ENCODE measurements around the gene NRDE2.
A peak's percentile ranks its signal among the peaks of the same experiment; 100 is the strongest.

DNA sequence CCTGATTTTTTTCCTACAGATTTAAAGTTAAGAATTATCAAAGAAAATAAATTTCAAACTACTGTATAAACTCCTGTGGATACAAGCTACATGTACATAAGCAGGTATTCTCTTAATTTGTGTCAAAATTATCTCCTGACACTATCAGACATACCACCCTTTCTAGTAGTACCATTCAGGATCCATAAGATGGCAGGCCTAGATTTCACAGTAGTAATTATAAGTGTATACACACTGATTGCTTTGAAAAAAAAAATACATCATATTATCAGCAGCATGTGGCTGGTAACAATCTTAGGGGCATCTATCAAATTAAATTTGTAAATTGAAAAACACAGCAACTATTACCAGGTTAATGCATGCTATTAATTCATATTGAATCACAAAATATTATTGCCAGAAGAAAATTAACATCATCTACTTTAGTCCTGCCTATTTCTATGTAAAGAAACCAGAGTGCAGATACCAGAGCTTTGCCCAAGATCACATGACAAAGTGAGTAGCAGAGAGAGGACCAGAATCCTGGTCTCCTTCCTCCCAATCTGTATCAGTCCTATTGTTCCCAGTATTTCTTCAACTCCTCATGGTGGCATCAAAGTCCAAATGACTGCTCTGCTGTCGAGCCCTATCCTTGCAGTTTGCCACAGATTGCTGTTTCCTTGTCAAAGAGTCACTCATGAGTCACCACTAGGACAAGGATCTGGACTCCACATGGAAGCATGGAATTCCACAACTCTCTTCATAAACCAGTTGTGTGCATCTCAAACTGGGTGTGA is 37.4 kb upstream of the NRDE2 start:
- TF ChIP-seq CTCF (conservative IDR thresholded peaks at IDR 0.05; ENCODE audit: low read length) = peak; percentile 60
- no peak for TF ChIP-seq EZH2phosphoT487 (IDR thresholded peaks at IDR 0.05; ENCODE audit: borderline replicate concordance, low read depth, low read length)
